ENCODE data around the gene PCSK6.

The PCSK6 gene

GRCh38 chr15:101329867-101330380, 159.6 kb downstream of the PCSK6 start:
- H4K20me1 ChIP-seq (ENCODE audit: insufficient read depth, low read length): no peaks in the 10 kb centered on the region
- no peak overlapping the region for H3K4me2 ChIP-seq (ENCODE audit: insufficient read depth, low read length)
- no peaks in the 10 kb centered on the region; the same call in 1 of the 2 replicates for H3K36me3 ChIP-seq (ENCODE audit: insufficient read depth, low read length)
- DNase-seq: no peak
- no peak overlapping the region for H3K27ac ChIP-seq (ENCODE audit: low read length)
- ATAC-seq (ENCODE audit: insufficient read depth, low read depth): no peak
- TF ChIP-seq EZH2 (IDR thresholded peaks at IDR 0.05; ENCODE audit: borderline replicate concordance, low read depth, low read length, severe bottlenecking): no peak
- no peak for TF ChIP-seq CTCF (IDR thresholded peaks at IDR 0.05; ENCODE audit: borderline replicate concordance, extremely low read depth, low read length, poor library complexity, severe bottlenecking)
- no peak overlapping the region for H3K4me3 ChIP-seq (ENCODE audit: low read depth in 1 of 2, low read length in 2 of 2)
- H3K79me2 ChIP-seq (ENCODE audit: insufficient read depth, low read length): no peaks in the 10 kb centered on the region
- H2AFZ ChIP-seq (ENCODE audit: low read depth, low read length): no peak overlapping the region
- H3K4me1 ChIP-seq (ENCODE audit: insufficient read depth, low read length): peaks cover 6% of the 10 kb centered on the region
- H3K27me3 ChIP-seq (ENCODE audit: insufficient read depth, low read length, poor library complexity): no peaks in the 10 kb centered on the region
- peaks cover 10% of the 10 kb centered on the region for H3K9me3 ChIP-seq (ENCODE audit: insufficient read depth, low read length, severe bottlenecking)
- H3K9ac ChIP-seq (ENCODE audit: low read depth, low read length): no peak overlapping the region

DNA sequence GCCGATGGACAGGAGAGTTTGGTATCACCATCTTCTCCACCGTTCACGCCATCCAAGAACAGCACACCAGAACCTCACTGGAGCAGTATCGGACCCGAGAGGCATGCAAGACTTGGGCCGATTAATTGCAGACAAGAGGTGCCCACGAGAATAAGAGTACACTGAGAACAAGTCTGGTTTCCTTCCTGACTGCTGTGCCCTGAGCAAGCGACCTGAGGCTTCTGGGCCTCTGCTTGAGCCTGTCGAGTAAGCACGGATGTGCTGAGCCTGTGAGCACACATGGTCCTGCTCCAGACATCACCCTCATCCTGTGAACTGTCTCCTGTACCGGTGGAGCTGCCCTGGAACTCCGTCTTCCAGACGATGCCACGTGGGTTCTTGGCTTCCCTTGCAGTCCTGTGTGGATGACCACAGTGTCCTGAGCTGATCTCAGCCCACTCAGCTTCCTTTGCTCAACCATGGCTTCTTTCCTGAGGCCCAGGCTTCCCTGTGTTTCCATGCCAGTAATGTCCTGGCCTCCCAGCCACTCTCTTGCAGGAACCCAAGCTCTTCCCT, 160.1 kb downstream of the PCSK6 start:
- H3K27ac ChIP-seq (ENCODE audit: low read length): no peak overlapping the region
- H3K4me3 ChIP-seq (ENCODE audit: low read depth in 1 of 2, low read length in 2 of 2): no peak overlapping the region
- no peaks in the 10 kb centered on the region for H3K79me2 ChIP-seq (ENCODE audit: insufficient read depth, low read length)
- no peaks in the 10 kb centered on the region for H3K27me3 ChIP-seq (ENCODE audit: insufficient read depth, low read length, poor library complexity)
- TF ChIP-seq EZH2 (IDR thresholded peaks at IDR 0.05; ENCODE audit: borderline replicate concordance, low read depth, low read length, severe bottlenecking): no peak
- TF ChIP-seq CTCF (IDR thresholded peaks at IDR 0.05; ENCODE audit: borderline replicate concordance, extremely low read depth, low read length, poor library complexity, severe bottlenecking): no peak
- peaks cover 1% of the 10 kb centered on the region for H3K4me1 ChIP-seq (ENCODE audit: insufficient read depth, low read length)
- no peaks in the 10 kb centered on the region for H3K36me3 ChIP-seq (ENCODE audit: insufficient read depth, low read length)
- H3K9me3 ChIP-seq (ENCODE audit: insufficient read depth, low read length, severe bottlenecking): peaks cover 5% of the 10 kb centered on the region
- DNase-seq: no peak
- no peak overlapping the region for H2AFZ ChIP-seq (ENCODE audit: low read depth, low read length)
- H3K9ac ChIP-seq (ENCODE audit: low read depth, low read length): no peak overlapping the region
- H3K4me2 ChIP-seq (ENCODE audit: insufficient read depth, low read length): no peak overlapping the region
- ATAC-seq (ENCODE audit: insufficient read depth, low read depth): no peak
- no peaks in the 10 kb centered on the region for H4K20me1 ChIP-seq (ENCODE audit: insufficient read depth, low read length)

- Histone ChIP-seq H3K4me2 (ENCODE audit: insufficient read depth, low read length) (no peak overlapping the region), H3K27ac (ENCODE audit: low read length) (no peak overlapping the region), H4K20me1 (ENCODE audit: insufficient read depth, low read length) (no peaks in the 10 kb centered on the region), H2AFZ (ENCODE audit: low read depth, low read length) (no peak overlapping the region), H3K4me3 (ENCODE audit: low read depth in 1 of 2, low read length in 2 of 2) (no peak overlapping the region), H3K4me1 (ENCODE audit: insufficient read depth, low read length) (no peaks in the 10 kb centered on the region), H3K36me3 (ENCODE audit: insufficient read depth, low read length) (no peaks in the 10 kb centered on the region), H3K79me2 (ENCODE audit: insufficient read depth, low read length) (no peaks in the 10 kb centered on the region), H3K9ac (ENCODE audit: low read depth, low read length) (no peak overlapping the region), H3K27me3 (ENCODE audit: insufficient read depth, low read length, poor library complexity) (no peaks in the 10 kb centered on the region), H3K9me3 (ENCODE audit: insufficient read depth, low read length, severe bottlenecking) (no peaks in the 10 kb centered on the region)
- no peak for TF ChIP-seq CTCF (IDR thresholded peaks at IDR 0.05; ENCODE audit: borderline replicate concordance, extremely low read depth, low read length, poor library complexity, severe bottlenecking)
- no peak for TF ChIP-seq EZH2 (IDR thresholded peaks at IDR 0.05; ENCODE audit: borderline replicate concordance, low read depth, low read length, severe bottlenecking)
- no peak for ATAC-seq (ENCODE audit: insufficient read depth, low read depth)
- DNase-seq: no peak
Observed at GRCh38 chr15:101328001-101328400, 161.5 kb downstream of the PCSK6 start.
